Measurements from ENCODE around the gene CAMKK2.
A peak's percentile ranks its signal among the peaks of the same experiment; 100 is the strongest.
"Not testable (repeated sequence)": the region's sequence is repeated elsewhere in the genome, so short reads cannot be mapped to it uniquely, and the experiment has no call there.

The CAMKK2 gene

DNA sequence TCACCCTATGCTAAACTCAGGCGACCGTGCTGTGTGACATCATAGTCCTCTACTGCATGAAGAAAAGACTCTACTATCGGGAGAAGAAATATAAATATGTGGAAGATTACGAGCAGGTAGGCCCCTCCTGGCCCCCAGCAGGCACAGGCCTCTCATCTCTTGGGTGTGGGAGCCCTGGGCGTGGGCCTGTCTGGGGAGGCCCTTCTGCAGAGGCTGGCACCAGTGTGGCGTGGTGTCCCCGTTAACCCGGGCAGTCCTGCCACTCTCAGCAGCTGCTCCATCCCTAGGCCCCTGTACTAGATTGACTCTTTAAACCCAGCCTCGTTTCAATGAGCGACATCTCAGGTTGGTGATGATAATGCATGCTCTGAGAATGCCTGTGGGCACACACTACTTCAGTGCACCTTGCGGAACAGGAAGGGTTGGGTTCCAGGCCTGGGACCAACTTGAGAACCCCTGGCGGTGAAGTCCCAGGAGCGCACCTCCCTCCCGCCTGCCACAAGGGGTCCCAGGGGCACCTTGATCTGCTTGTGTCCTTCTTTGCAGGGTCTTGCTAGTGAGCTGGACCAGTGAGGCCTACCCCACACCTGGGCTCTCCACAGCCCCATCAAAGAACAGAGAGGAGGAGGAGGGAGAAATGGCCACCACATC lies 63.4 kb downstream of the CAMKK2 start:
- H3K36me3 ChIP-seq, result no peaks in the 10 kb centered on the region; the same call in 1 of the 2 replicates
- TF ChIP-seq, protein P1, sequence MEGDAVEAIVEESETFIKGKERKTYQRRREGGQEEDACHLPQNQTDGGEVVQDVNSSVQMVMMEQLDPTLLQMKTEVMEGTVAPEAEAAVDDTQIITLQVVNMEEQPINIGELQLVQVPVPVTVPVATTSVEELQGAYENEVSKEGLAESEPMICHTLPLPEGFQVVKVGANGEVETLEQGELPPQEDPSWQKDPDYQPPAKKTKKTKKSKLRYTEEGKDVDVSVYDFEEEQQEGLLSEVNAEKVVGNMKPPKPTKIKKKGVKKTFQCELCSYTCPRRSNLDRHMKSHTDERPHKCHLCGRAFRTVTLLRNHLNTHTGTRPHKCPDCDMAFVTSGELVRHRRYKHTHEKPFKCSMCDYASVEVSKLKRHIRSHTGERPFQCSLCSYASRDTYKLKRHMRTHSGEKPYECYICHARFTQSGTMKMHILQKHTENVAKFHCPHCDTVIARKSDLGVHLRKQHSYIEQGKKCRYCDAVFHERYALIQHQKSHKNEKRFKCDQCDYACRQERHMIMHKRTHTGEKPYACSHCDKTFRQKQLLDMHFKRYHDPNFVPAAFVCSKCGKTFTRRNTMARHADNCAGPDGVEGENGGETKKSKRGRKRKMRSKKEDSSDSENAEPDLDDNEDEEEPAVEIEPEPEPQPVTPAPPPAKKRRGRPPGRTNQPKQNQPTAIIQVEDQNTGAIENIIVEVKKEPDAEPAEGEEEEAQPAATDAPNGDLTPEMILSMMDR (IDR thresholded peaks at IDR 0.05; ENCODE audit: low read depth, low read length), result peak; percentile 24; the same call in 1 of the 2 replicates
- DNase-seq, result no peak
- H3K9me3 ChIP-seq (ENCODE audit: severe bottlenecking), result no peaks in the 10 kb centered on the region
- H3K27me3 ChIP-seq (ENCODE audit: insufficient read depth, low read depth, severe bottlenecking), result no peaks in the 10 kb centered on the region
- no peak overlapping the region for H3K4me3 ChIP-seq (ENCODE audit: low read depth, low read length)
- H3K27ac ChIP-seq, result no peak overlapping the region

DNA sequence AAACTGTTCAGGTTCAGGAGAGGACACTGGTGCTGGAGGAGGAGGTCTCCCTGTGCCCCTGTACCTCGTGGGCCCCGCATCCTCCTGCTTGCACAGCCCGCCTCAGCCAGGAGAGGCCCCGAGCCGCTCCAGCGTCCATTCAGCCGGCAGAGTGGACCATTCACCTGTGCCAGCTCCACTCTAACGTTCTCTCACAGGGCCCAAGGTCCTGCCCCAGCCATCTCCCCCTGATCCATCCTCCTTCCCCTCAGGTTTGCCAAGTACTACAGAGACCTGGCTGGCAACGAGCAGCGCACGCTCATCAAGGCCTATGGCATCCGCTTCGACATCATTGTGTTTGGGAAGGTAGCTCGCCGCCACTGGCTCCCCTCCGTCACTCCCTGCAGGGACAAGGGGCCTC lies 64.3 kb downstream of the CAMKK2 start:
- no peak for DNase-seq
- no peak overlapping the region for H3K4me3 ChIP-seq (ENCODE audit: low read depth, low read length)
- no peaks in the 10 kb centered on the region for H3K27me3 ChIP-seq (ENCODE audit: insufficient read depth, low read depth, severe bottlenecking)
- H3K36me3 ChIP-seq, result no peaks in the 10 kb centered on the region; the same call in 1 of the 2 replicates
- H3K9me3 ChIP-seq (ENCODE audit: severe bottlenecking), result no peaks in the 10 kb centered on the region
- TF ChIP-seq, protein P1 (IDR thresholded peaks at IDR 0.05; ENCODE audit: low read depth, low read length), result no peak
- no peak overlapping the region for H3K27ac ChIP-seq

DNA sequence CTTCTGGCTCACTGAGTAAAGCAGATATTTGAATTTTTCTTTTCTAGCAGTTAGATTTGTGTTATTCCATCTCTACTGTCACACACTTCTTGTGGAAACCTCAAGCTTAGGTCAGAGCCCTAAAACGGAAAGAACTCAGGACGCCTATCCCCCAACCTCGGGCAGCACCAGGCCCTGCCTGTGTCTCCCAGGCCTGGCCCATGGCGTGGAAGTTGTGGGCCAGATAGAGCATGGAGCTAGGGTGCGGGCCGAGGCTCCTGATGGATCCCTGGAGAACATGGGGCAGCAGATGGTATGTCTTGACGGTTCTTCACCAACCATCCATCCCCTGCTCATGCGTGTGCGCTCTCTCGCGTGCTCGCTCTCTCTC lies 66.0 kb downstream of the CAMKK2 start:
- TF ChIP-seq, protein P1 (IDR thresholded peaks at IDR 0.05; ENCODE audit: low read depth, low read length), result no peak
- Histone ChIP-seq H3K4me3 (ENCODE audit: low read depth, low read length) (no peak overlapping the region), H3K27me3 (ENCODE audit: insufficient read depth, low read depth, severe bottlenecking) (no peaks in the 10 kb centered on the region), H3K27ac (no peak overlapping the region), H3K9me3 (ENCODE audit: severe bottlenecking) (no peaks in the 10 kb centered on the region), H3K36me3 (no peaks in the 10 kb centered on the region; the same call in 1 of the 2 replicates)
- DNase-seq, result no peak

DNA sequence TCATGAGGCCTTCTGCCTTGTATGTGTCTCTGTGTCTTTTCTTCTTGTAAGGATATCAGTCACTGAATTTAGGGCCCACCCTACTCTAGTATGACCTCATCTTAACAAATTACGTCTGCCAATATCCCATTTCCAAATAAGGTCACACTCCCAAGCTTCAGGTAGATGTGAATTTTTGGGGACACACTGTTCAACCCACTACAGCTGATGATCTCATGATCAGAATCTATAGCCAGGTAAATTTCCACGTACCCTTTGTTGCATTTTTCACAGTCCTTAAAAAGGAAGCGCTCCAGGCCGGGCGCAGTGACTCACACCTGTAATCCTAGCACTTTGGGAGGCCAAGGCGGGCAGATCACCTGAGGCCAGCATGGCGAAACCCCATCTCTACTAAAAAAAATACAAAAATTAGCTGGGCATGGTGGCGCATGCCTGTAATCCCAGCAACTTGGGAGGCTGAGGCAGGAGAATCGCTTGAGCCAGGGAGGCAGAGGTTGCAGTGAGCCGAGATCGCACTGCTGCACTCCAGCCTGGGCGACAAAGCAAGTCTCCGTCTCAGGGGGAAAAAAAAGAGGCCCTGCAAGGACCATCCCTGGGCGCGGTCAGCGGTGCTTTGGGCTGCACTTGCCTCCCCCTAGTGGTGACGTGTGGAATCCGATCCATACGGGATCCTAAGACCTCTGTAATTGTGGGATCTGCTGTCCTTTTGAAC lies 66.5 kb downstream of the CAMKK2 start:
- not testable (repeated sequence) for H3K36me3 ChIP-seq; H3K4me3 ChIP-seq (ENCODE audit: low read depth, low read length); H3K27me3 ChIP-seq (ENCODE audit: insufficient read depth, low read depth, severe bottlenecking); H3K9me3 ChIP-seq (ENCODE audit: severe bottlenecking); H3K27ac ChIP-seq
- TF ChIP-seq, protein P1 (IDR thresholded peaks at IDR 0.05; ENCODE audit: low read depth, low read length), result peak; percentile 92
- peak; percentile 83 for DNase-seq

DNA sequence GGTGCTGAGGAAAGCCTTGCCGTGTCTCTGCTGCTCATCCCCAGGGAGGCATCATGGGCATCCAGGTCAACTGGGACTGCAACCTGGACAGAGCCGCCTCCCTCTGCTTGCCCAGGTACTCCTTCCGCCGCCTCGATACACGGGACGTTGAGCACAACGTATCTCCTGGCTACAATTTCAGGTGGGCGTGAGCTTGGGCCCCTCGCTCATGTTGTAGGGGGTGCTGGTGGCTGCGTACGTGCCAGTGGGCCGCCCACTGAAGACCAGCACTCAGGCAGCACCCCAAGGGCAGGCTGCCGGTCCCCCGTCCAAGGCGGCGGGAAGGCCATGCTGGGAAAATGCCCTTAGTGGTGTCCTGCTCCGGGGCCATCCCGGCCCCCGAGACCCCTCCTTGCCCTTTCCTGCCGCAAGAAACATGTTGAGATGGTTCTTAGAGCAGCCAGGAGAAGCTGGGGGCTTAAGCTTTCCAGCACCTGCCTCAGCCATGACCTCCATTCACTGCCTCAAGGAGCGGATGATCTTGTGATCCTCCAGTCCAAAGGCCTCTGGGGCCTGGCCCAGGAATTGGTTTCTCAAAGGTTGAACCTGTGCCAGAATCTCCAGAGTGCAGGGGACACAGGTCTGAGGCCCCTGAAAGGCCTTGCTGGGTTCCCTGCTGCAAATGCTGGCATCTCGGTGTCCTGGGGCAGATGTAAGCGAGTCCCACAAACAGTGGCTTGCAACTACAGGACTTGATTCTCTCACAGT lies 67.4 kb downstream of the CAMKK2 start:
- Histone ChIP-seq H3K4me3 (ENCODE audit: low read depth, low read length) (no peak overlapping the region), H3K27ac (no peak overlapping the region), H3K27me3 (ENCODE audit: insufficient read depth, low read depth, severe bottlenecking) (no peaks in the 10 kb centered on the region), H3K36me3 (no peaks in the 10 kb centered on the region; the same call in 1 of the 2 replicates), H3K9me3 (ENCODE audit: severe bottlenecking) (no peaks in the 10 kb centered on the region)
- TF ChIP-seq, protein P1 (IDR thresholded peaks at IDR 0.05; ENCODE audit: low read depth, low read length), result no peak
- DNase-seq, result no peak

Measured in WERI-Rb-1 (cell line).